G401 (cell line): ENCODE results near the gene SETD1B. TPM values are rescaled to one million over a fixed set of nuclear protein-coding genes. Genes with fewer than 3 reads are reported as not detected.
"Not testable (repeated sequence)": the region's sequence is repeated elsewhere in the genome, so short reads cannot be mapped to it uniquely, and the experiment has no call there.

Source experiments
- DNase-seq: peaks from one replicate; pipeline ENCODE4 v3.0.0-alpha.2; 2015; ENCODE audit warnings: low spot score
- in situ Hi-C: cut with HindIII; loops from 2 replicates; pipeline ENCODE4 v1.10.0; 2016; ENCODE audit warnings: low sequenced_read_pairs, mixed read lengths
- total RNA-seq: library from RNA; depleted of rRNA; stranded (reverse); fragments of >200 nt; shearing (Covaris generic); gene quantifications from 2 replicates; pipeline ENCODE4 v1.2.3, GENCODE V29; 2014; rRNA removed

The SETD1B gene
- total RNA-seq = 0.62 and 2.8 TPM in 2 replicates

GRCh38 chr12:121803861-121804416, at the start of gene SETD1B:
TSS of gene SETD1B (plus strand) at chr12:121804009. CDS start at chr12:121804738, 729 bp downstream.
- DNase-seq = peak; percentile 65
- in situ Hi-C loops = no loop called here

GRCh38 chr12:121754836-121755235, 49.0 kb upstream of the SETD1B start:
- in situ Hi-C loops = no loop called here
- no peak for DNase-seq

DNA sequence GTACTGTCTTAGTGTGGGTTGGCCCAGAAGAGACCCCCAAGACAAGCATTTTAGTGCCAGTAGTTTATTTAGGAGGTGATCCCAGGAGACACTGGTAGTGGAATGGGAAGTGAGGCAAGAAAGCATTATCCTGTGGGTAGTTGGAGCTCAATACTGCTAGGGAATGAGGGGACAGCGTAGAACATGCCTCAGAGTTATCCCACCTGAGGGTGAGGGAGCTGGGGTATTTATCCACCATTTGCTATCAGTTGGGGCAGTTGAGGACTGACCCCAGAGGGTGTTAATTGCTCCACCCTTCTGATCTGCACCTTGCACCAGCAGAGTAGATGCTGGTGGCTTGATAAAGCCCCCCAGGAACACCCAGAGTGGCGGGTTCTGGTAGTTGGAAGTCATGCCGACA, 48.2 kb upstream of the SETD1B start:
- in situ Hi-C loops = no loop called here
- no peak for DNase-seq

DNA sequence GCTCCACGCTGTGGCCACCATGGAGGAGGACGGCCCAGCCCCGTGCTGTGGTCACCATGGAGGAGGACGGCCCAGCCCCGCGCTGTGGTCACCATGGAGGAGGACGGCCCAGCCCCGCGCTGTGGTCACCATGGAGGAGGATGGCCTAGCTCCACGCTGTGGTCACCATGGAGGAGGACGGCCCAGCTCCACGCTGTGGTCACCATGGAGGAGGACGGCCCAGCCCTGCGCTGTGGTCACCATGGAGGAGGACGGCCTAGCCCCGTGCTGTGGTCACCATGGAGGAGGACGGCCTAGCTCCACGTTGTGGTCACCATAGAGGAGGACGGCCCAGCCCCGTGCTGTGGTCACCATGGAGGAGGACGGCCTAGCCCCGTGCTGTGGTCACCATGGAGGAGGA, 45.3 kb upstream of the SETD1B start:
- in situ Hi-C loops = not testable (repeated sequence)

GRCh38 chr12:121762269-121762668, 41.5 kb upstream of the SETD1B start:
- in situ Hi-C loops = no loop called here
- peak; percentile 65 for DNase-seq

More for the DNA sequence above, 45.3 kb upstream of the SETD1B start:
- DNase-seq = not testable (repeated sequence)

DNA sequence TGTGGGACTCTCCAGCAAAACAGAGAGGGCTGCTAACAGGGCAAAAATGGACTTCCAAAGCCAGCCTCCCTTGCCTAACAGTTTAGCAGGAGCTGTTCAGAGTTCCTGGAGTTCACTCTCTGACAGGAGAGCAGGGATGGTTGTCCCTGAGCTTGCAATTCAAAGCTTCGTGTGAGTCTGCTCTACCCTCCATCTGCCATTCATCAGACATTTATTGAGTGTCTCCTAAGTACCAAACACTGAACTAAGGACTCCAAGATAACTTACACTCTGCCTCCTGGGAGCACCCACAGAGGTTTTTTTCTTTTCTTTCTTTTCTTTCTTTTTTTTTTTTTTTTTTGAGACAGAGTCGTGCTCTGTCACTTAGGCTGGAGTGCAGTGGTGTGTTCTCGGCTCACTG, 39.0 kb upstream of the SETD1B start:
- DNase-seq = no peak
- in situ Hi-C loops = no loop called here

DNA sequence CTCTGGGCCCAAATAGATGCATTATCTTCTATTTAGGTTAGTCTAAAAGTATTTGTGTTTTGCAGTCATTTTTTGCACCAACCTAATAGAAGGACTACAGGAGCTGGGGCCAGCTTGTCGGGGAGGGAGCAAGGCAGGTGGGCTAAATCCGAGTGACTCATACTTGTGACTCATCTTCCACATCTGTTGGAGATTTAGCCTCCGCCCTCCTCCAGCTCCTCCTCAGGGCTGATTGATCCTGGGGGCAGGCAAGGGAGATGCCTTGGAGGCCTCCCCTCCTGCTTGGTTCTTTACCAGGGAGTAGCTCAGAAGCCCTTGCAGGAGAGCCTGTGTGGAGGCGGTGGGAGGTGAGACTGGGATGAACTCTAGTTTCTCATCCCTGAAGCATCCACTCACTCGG, 38.2 kb upstream of the SETD1B start:
- in situ Hi-C loops = no loop called here
- DNase-seq = no peak

GRCh38 chr12:121766290-121767039, 37.3 kb upstream of the SETD1B start:
- in situ Hi-C loops = no loop called here

DNA sequence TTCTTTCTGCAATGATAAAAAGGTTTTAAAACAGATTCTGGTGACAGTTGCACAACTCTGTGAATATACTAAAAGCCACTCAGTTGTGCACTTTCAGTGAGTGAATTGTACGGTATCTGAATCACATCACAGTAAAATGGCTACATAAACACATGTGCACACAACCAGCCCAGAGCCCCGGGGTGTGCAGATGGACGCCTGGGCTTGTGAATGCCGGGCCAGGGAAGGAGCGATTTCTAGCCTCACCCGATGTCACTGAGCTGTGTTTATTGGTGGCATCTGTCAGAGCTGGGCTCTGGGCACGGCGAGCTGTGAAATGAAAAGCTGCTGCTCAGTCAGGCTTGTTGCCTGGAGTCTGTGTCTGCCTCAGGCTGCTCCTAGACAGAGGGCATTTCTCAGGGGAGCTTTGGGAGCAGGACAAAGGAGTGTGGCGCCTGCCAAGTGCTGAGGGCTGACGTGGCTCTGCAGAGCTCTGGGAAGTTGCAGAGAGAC, 36.2 kb upstream of the SETD1B start:
- DNase-seq = peak; percentile 90
- in situ Hi-C loops = no loop called here

More at GRCh38 chr12:121766290-121767039, 37.3 kb upstream of the SETD1B start:
- DNase-seq = no peak

- in situ Hi-C loops = no loop called here
- no peak for DNase-seq
Measured at GRCh38 chr12:121769297-121769830, 34.4 kb upstream of the SETD1B start.

GRCh38 chr12:121769831-121770301, 33.9 kb upstream of the SETD1B start:
- in situ Hi-C loops = no loop called here

DNA sequence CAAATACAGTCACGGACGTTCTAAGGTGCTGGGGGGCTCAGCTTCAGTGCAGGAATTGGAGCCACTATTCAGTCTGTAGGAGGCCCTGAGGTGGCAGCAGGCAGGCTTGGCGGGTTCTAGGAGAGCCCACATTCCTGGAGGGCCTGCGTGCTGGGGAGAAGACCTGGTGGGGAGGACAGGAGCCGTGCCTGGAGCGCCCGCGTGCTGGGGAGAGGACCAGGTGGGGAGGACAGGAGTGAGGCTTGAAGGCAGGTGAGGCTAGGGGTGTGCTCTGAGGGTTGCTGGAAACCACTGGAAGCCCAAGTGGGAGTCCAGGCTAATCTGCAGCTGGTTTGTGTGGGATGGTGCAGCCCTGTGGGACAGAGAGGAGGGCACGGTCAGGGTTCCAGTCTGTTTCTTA, 33.4 kb upstream of the SETD1B start:
- in situ Hi-C loops = no loop called here
- DNase-seq = no peak

More at GRCh38 chr12:121769831-121770301, 33.9 kb upstream of the SETD1B start:
- peak; percentile 78 for DNase-seq

DNA sequence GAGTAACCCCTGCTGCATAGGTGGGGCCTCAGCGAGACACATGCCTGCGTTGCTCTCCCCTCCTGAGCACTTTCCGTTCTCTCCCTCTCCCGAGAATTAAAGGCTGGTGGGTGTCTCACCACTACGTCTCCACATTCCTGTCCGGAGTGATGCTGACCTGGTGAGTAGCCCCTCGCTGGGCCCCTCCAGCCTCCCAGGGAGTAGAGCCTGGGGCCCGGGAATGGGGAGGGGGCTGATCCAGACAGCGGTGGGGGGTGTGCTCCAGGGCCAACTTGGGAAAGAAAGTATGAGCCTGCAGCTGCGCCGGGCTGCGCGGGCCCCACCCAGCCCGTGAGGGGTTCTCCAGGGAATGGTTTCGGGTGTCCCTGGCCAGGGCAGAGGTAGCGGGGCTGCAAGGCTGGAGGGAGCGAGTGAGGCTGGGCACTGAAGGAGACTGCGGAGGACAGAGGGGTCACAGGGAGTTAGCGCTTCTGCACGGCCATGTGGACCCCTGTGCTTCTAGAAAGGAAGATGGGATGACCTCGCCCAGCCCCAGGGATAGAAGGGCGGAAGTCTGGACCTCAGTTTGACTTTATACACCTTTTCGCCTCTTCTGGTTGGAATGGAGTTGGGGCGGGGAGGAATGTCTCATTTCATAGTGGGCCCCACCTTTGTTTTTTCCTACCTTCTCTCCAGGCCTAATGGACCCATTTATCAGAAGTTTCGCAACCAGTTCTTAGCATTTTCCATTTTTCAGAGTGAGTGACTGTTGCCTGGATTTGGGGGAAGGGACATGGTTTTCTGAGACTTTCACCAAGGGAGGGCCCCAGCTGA, 32.8 kb upstream of the SETD1B start:
- DNase-seq = no peak
- in situ Hi-C loops = no loop called here

GRCh38 chr12:121773011-121773777, 30.6 kb upstream of the SETD1B start:
- in situ Hi-C loops = no loop called here
- DNase-seq = peak; percentile 74

DNA sequence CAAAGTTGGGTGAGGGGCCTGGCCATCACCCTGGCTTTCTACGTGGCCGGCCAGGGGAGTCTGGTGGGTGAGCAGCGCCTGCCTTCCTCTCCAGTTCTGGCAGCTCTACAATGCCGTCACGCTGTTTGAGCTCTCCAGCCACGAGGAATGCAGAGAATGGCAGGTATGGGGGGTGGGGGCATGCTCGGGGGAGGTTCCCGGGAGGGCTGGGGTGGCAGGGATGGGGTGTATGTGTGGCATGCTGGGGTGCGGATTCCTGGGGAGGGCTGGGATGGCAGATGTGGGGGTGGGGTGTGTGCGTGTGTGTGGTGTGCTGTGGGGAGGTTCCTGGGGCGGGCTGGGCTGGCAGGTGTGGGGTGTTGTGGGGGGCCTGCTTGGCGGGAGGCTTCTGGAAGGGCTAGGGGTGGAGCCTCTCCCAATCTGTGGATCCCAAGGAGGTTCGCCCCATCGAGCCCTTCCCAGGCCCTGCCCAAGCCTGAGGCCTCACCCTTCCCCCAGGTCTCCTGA, 28.8 kb upstream of the SETD1B start:
- in situ Hi-C loops = no loop called here
- DNase-seq = no peak

DNA sequence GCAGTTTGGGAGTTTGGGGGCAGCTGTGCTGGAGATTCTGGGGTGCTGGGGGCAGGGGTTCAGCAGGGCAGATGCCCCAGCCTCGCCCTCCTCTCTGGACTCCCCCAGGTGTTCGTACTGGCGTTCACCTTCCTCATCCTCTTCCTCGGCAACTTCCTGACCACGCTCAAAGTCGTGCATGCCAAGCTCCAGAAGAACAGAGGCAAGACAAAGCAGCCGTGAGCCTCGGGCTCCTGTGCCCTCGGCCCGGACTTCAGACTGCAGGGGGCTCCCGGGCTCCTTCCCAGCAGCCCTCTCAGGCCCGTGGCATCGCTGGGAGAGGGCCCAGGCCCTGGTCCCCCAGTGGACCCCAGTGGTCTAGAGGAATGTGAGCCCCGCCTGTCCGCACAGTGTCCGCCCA, 28.3 kb upstream of the SETD1B start:
- in situ Hi-C loops = no loop called here
- DNase-seq = no peak

DNA sequence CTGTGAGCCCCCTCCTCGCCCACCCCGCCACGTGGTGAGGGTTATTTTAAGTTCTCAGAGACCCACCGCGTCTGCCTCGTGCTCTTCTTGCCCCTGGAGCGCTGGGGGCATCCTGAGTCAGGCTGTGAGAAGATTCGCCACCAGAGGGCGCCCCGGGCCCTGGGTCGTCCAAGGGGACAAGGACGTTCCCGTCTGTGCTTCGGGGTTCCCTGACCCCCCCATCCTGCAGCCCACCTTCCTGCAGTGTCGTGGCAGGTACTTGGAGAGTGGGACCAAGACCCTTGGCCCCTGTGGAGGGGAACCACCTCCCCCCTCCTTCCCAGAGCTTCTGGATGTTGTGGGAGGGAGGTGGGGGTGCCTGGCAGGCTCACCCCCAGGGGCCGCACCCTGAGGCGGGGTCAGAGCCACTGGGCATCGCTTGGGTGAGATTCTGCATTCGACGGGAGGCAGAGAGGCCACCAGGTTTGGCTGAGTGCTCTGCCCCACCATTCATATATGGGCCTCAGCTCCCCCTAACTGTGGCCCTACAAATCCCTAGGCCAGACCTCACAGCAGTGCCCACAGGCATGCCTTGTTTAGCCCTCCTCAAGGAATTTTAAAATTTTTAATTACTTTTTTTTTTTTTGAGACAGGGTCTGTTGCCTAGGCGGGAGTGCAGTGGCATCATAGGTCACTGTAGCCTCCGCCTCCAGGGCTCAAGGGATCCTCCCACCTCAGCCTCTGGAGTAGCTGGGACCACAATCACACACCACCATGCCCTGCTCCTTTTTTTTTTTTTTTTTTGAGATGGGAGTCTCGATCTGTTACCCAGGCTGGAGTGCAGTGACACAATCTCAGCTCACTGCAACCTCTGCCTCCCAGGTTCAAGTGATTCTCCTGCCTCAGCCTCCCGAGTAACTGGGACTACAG, 27.4 kb upstream of the SETD1B start:
- DNase-seq = peak; percentile 53
- in situ Hi-C loops = no loop called here
